Stomach (tissue), 9 donors: ENCODE data around the gene TMEM164. TPM values are rescaled to one million over a fixed set of nuclear protein-coding genes. Genes with fewer than 3 reads are reported as not detected.

Source experiments
- DNase-seq, 2 donors: peaks; one replicate each; pipeline versions ENCODE4 v3.0.0 to v3.0.0-alpha.2; 2013 to 2019
- H3K27ac ChIP-seq, 5 donors: fragments of 200-600 bp in 4 of 5; sonication (generic) in 4 of 5; one replicate each; pipeline ENCODE4 v1.5.1; 2013 to 2019; ENCODE audit warnings: mild to moderate bottlenecking in 1 of 5, moderate library complexity in 1 of 5
- H3K27me3 ChIP-seq, 3 donors: fragments of 200-600 bp; sonication (generic); one replicate each; pipeline ENCODE4 v1.5.1; 2017 to 2019; ENCODE audit warnings: mixed run types in 1 of 3
- H3K36me3 ChIP-seq, 4 donors: fragments of 200-600 bp; sonication (generic); 1 replicate in 3 of 4; 2 replicates in 1 of 4; pipeline ENCODE4 v1.5.1; 2016 to 2019
- H3K4me1 ChIP-seq, 4 donors: fragments of 200-600 bp; sonication (generic); one replicate each; pipeline ENCODE4 v1.5.1; 2016 to 2019
- H3K4me3 ChIP-seq, 4 donors: fragments of 200-600 bp; sonication (generic) in 3 of 4; one replicate each; pipeline ENCODE4 v1.5.1; 2016 to 2019; ENCODE audit warnings: mild to moderate bottlenecking in 1 of 4
- H3K9me3 ChIP-seq, 4 donors: fragments of 200-600 bp; sonication (generic); one replicate each; pipeline ENCODE4 v1.5.1; 2016 to 2019
- EP300 ChIP-seq: sonication (generic); formaldehyde crosslinking; IDR thresholded peaks from one replicate; pipeline ENCODE4 v1.6.1; 2017; ENCODE audit warnings: antibody characterized with exemption
- POLR2A ChIP-seq, 4 donors: fragments of 450-650 bp; IDR thresholded peaks; one replicate each; pipeline ENCODE4 v1.6.1; 2016; ENCODE audit warnings: antibody characterized with exemption in 4 of 4, control low read depth in 2 of 4, mild to moderate bottlenecking in 1 of 4, moderate library complexity in 1 of 4
- POLR2AphosphoS5 ChIP-seq, 3 donors: sonication (generic); formaldehyde crosslinking; IDR thresholded peaks; one replicate each; pipeline ENCODE4 v1.6.1; 2016; ENCODE audit warnings: antibody characterized with exemption in 3 of 3
- WGBS, 5 donors: extraction: QIAGEN DNeasy Blood & Tissue Kit in 3 of 5; methylation state at CpG; one replicate each; pipeline versions ENCODE4 v1.1.5 to v1.1.7; 2013 to 2018; 5-methylcytosine and 5-hydroxymethylcytosine counted together
- intact Hi-C: fragments of 100-400 bp; cut with DNase I; formaldehyde crosslinking; loops from one replicate; pipeline ENCODE4 v1.15.1; 2023; ENCODE audit warnings: low total_unique reads
- polyA plus RNA-seq, 3 donors: library from polyadenylated mRNA; stranded (reverse); fragments of 200-250 nt; gene quantifications; one replicate each; pipeline ENCODE4 v1.2.3, GENCODE V29; 2013
- total RNA-seq, 5 donors: library from RNA; depleted of rRNA; stranded (reverse); fragments of >200 nt; gene quantifications; one replicate each; pipeline versions ENCODE4 v1.1.0 to v1.2.3, GENCODE V29; 2014 to 2016
- TF ChIP-seq, protein P1 (sequence below), 7 experiments: fragments of 450-650 bp in 4 of 7; fragments of 200-600 bp in 3 of 7; sonication (generic) in 3 of 7; IDR thresholded peaks; one replicate each; pipeline ENCODE4 v1.5.1; 2016 to 2019; ENCODE audit warnings: antibody characterized with exemption in 7 of 7, control low read depth in 2 of 7, mild to moderate bottlenecking in 1 of 7
- donor health status: healthy with polysubstance abuse.
- donor health status: Bipolar disorder and iron deficiency.
- donor health status: healthy.

TMEM164 gene
- total and polyA plus RNA-seq, 8 donors: 4.9 to 29.7 (median 11.6) TPM

DNA sequence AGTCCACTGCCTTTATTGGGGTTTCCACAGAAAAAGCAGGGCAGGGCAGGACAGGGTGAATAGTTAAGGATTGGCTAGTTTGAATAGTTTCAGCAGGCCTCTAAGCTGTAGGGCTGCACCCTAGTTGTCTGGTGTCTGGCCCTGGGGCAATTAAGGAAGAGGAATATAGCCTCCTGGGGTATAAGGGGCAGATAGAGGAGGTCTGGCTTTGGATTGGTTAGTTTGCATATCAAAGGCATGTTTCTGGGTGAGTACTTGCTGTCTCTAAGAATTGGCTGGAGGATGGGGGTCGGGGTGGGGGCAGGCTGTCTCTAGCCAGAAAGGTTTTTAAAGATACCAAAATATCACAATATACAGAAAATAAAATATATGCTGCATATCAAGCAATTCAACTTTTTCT is 100.4 kb downstream of the TMEM164 start:
- Histone ChIP-seq H3K27me3 (peaks cover 0 to 3% (median 0%) of the 10 kb centered on the region in 3 donors), H3K27ac (no peak overlapping the region), H3K9me3 (no peaks in the 10 kb centered on the region), H3K36me3 (no peaks in the 10 kb centered on the region), H3K4me3 (no peak overlapping the region), H3K4me1 (peaks cover 0 to 3% (median 0%) of the 10 kb centered on the region in 4 donors)
- TF ChIP-seq POLR2AphosphoS5 (IDR thresholded peaks at IDR 0.05) (no peak), POLR2A (IDR thresholded peaks at IDR 0.05) (no peak), EP300 (no peak)
- TF ChIP-seq, protein P1, sequence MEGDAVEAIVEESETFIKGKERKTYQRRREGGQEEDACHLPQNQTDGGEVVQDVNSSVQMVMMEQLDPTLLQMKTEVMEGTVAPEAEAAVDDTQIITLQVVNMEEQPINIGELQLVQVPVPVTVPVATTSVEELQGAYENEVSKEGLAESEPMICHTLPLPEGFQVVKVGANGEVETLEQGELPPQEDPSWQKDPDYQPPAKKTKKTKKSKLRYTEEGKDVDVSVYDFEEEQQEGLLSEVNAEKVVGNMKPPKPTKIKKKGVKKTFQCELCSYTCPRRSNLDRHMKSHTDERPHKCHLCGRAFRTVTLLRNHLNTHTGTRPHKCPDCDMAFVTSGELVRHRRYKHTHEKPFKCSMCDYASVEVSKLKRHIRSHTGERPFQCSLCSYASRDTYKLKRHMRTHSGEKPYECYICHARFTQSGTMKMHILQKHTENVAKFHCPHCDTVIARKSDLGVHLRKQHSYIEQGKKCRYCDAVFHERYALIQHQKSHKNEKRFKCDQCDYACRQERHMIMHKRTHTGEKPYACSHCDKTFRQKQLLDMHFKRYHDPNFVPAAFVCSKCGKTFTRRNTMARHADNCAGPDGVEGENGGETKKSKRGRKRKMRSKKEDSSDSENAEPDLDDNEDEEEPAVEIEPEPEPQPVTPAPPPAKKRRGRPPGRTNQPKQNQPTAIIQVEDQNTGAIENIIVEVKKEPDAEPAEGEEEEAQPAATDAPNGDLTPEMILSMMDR (IDR thresholded peaks at IDR 0.05): no peak
- intact Hi-C loops: no loop called here
- 42 to 100% (median 82%) methylated on average over 1 of the region's 1 CpG for WGBS, 5 donors
- DNase-seq: no peak

DNA sequence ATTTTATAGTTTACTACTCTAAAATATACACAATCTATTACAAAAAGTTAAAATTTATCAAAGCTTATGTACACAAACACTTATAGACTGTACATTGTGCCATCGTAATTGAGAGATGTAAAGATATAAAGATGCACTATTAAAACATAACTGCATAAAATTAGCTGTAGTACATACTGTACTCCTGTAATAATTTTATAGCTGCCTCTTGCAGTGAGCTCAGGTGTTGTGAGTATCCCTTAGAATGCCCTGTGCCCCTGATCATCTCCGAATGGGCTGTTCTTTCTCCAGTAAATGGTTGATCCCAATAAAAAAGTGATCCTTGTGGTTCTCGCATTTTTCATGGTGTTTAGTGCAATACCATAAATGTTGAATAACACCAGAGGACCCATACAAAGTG is 101.2 kb downstream of the TMEM164 start:
- Histone ChIP-seq H3K9me3 (no peaks in the 10 kb centered on the region), H3K36me3 (no peaks in the 10 kb centered on the region), H3K4me1 (peaks cover 0 to 5% (median 0%) of the 10 kb centered on the region in 4 donors), H3K4me3 (no peak overlapping the region), H3K27me3 (peaks cover 0 to 3% (median 0%) of the 10 kb centered on the region in 3 donors), H3K27ac (no peak overlapping the region)
- intact Hi-C loops: no loop called here
- TF ChIP-seq POLR2AphosphoS5 (IDR thresholded peaks at IDR 0.05) (no peak), POLR2A (IDR thresholded peaks at IDR 0.05) (no peak), EP300 (no peak)
- TF ChIP-seq, protein P1 (IDR thresholded peaks at IDR 0.05): no peak
- DNase-seq: no peak
- 70 to 92% (median 83%) methylated on average over 3 of the region's 3 CpGs for WGBS, 5 donors

DNA sequence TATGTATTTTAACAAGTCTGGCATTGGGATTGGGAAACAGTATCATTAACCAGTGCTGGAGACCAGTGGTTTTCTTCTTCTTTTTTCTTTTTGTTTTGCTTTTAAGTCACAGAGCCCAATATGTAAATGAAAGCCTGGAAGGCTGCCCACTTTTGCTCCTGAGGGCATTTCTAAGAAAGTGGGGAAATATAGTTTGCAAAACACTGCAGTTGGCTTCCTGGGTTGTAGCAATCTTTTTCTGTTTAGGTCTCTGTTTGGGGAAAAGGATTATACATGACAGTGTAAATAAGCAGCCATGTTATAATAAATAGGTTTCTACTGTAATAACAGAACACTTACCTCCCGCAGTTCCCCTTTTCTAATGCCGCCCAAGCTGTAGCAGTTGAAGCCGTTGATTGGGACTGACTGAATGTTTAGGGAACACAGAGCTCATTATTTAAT is 105.5 kb downstream of the TMEM164 start:
- peak; percentile 8 to 37 for DNase-seq
- H3K9me3 ChIP-seq: no peaks in the 10 kb centered on the region
- H3K27me3 ChIP-seq: no peaks in the 10 kb centered on the region
- TF ChIP-seq POLR2A (IDR thresholded peaks at IDR 0.05) (no peak), POLR2AphosphoS5 (IDR thresholded peaks at IDR 0.05) (no peak), EP300 (no peak)
- TF ChIP-seq, protein P1 (IDR thresholded peaks at IDR 0.05): no peak
- H3K36me3 ChIP-seq: peaks cover 0 to 4% (median 0%) of the 10 kb centered on the region in 4 donors
- H3K27ac ChIP-seq: peak overlapping the region in 1 of 5 donors; percentile 30
- H3K4me1 ChIP-seq: peaks cover 0 to 5% (median 0%) of the 10 kb centered on the region in 4 donors
- WGBS, 5 donors: 66 to 75% (median 70%) methylated on average over 3 of the region's 3 CpGs
- intact Hi-C loops: no loop called here
- H3K4me3 ChIP-seq: no peak overlapping the region

DNA sequence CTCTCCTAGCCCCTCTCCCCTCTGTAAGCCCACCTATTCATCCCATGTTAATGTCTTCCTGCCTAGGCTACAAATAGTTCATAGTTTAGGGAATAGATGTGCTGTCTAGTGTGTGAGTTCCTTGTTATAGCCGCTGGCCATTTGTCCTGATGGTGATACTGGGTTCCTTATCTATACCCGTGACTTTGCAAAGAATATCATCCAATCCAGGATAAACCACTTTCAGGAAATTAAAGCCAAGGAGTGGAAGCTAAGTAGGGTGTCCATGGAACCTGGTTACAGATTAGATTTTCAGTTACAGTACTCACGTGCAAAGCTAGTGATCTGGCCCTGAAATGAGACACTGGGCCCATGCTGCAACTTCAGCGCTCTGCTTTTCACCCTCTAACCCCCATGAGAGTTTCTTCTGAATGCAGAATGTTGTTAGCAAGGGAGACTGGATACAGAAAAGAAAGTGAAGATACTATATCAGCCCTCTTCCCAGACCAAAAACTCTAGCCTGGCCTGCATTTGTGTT is 111.4 kb downstream of the TMEM164 start:
- TF ChIP-seq POLR2A (IDR thresholded peaks at IDR 0.05): no peak
- TF ChIP-seq EP300: no peak
- TF ChIP-seq POLR2AphosphoS5 (IDR thresholded peaks at IDR 0.05): no peak
- TF ChIP-seq, protein P1 (IDR thresholded peaks at IDR 0.05): no peak
- peaks cover 0 to 4% (median 0%) of the 10 kb centered on the region in 4 donors for H3K36me3 ChIP-seq
- intact Hi-C loops: no loop called here
- H3K9me3 ChIP-seq: no peaks in the 10 kb centered on the region
- 45 to 85% (median 69%) methylated on average over 4 of the region's 4 CpGs for WGBS, 5 donors
- DNase-seq: no peak
- no peak overlapping the region for H3K4me3 ChIP-seq
- no peaks in the 10 kb centered on the region for H3K4me1 ChIP-seq
- peaks cover 0 to 5% (median 0%) of the 10 kb centered on the region in 3 donors for H3K27me3 ChIP-seq
- H3K27ac ChIP-seq: no peak overlapping the region
